Activated CD4-positive, alpha-beta memory T cell treated with anti-CD3 and anti-CD28 coated beads for 36 hours (primary cell): ENCODE data around the gene CEP44. TPM values are rescaled to one million over a fixed set of nuclear protein-coding genes. Genes with fewer than 3 reads are reported as not detected.
"Not testable (repeated sequence)": the region's sequence is repeated elsewhere in the genome, so short reads cannot be mapped to it uniquely, and the experiment has no call there.

Experiments
- CTCF ChIA-PET: fragments of 350-600 bp; sonication (Branson Sonifier 250); formaldehyde crosslinking; loops from one replicate; lab custom pipeline; 2021; ENCODE audit warnings: antibody characterized with exemption, inconsistent platforms; lab: Charles Lee
- POLR2A ChIA-PET: fragments of 350-600 bp; sonication (Branson Sonifier 250); formaldehyde crosslinking; loops from one replicate; lab custom pipeline; 2021; ENCODE audit warnings: antibody characterized with exemption; lab: Charles Lee
- DNase-seq: peaks from one replicate; pipeline ENCODE4 v3.0.0-alpha.2; 2020
- H3K27ac Mint-ChIP-seq: one replicate; pipeline ENCODE4 v1.8.0; 2021; ENCODE audit warnings: mixed read lengths
- H3K27me3 Mint-ChIP-seq: one replicate; pipeline ENCODE4 v1.8.0; 2021; ENCODE audit warnings: mixed read lengths
- H3K36me3 Mint-ChIP-seq: one replicate; pipeline ENCODE4 v1.8.0; 2021; ENCODE audit warnings: mixed read lengths
- H3K4me1 Mint-ChIP-seq: one replicate; pipeline ENCODE4 v1.8.0; 2021; ENCODE audit warnings: low read depth, mixed read lengths
- H3K4me3 Mint-ChIP-seq: one replicate; pipeline ENCODE4 v1.8.0; 2021; ENCODE audit warnings: mild to moderate bottlenecking, mixed read lengths
- H3K9me3 Mint-ChIP-seq: one replicate; pipeline ENCODE4 v1.8.0; 2021; ENCODE audit warnings: mixed read lengths
- intact Hi-C: fragments of 100-400 bp; cut with micrococcal nuclease; formaldehyde crosslinking; loops from one replicate; pipeline ENCODE4 v1.15.1; 2023
- total RNA-seq, 2 experiments: library from RNA; stranded (reverse); gene quantifications; one replicate each; pipeline ENCODE4 v1.2.3, GENCODE V29; 2021

The CEP44 gene
- total RNA-seq, 2 experiments from 2014 or later: 29.3 to 30.1 TPM

DNA sequence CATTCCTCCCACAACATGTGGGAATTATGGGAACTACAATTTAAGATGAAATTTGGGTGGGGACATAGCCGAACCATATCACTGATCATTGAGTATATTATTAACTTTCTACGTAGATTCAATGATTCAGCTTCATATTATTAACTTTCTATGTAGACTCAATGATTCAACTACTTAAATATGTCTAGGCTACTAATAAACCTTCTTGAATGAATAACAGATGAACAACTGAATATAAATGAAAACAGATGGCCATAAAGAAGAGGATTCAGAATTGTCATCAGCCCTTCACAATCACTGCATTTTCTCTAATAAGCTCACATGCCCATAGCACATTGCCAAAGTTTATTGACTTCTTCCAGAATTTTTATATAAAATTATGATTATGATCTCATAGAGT, 57.0 kb downstream of the CEP44 start:
- POLR2A ChIA-PET: no interaction called here
- no peak overlapping the region for H3K4me3 Mint-ChIP-seq
- CTCF ChIA-PET: no interaction called here

DNA sequence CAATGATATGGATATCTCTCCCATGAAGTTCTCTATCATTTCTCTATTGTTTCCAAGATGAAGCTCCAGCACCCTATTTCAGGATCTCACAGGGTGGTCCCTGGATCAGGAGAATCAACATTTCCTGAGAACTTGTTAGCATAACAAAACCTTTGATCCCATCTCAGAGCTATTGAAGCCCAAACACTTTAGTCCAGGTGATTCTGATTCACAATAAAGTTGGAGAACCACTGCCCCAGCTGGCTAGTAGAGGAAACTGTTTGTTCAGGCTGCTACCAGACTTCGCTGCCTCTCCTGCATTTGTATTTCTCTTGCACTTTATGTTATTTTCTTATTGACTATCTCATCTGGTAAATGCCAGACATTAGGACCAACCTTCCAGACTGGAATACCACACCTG, 65.4 kb downstream of the CEP44 start:
- no peak for DNase-seq
- Mint-ChIP-seq H3K4me3 (no peak overlapping the region), H3K27me3 (peaks cover 18% of the 10 kb centered on the region), H3K27ac (no peak overlapping the region), H3K9me3 (peaks cover 10% of the 10 kb centered on the region), H3K4me1 (no peaks in the 10 kb centered on the region), H3K36me3 (peaks cover 4% of the 10 kb centered on the region)
- ChIA-PET CTCF (no interaction called here), POLR2A (no interaction called here)
- intact Hi-C loops: no loop called here

More for the DNA sequence above, 57.0 kb downstream of the CEP44 start:
- Mint-ChIP-seq H3K27me3 (peaks cover 10% of the 10 kb centered on the region), H3K9me3 (no peaks in the 10 kb centered on the region), H3K27ac (no peak overlapping the region), H3K36me3 (no peaks in the 10 kb centered on the region), H3K4me1 (no peaks in the 10 kb centered on the region)
- intact Hi-C loops: no loop called here
- no peak for DNase-seq

DNA sequence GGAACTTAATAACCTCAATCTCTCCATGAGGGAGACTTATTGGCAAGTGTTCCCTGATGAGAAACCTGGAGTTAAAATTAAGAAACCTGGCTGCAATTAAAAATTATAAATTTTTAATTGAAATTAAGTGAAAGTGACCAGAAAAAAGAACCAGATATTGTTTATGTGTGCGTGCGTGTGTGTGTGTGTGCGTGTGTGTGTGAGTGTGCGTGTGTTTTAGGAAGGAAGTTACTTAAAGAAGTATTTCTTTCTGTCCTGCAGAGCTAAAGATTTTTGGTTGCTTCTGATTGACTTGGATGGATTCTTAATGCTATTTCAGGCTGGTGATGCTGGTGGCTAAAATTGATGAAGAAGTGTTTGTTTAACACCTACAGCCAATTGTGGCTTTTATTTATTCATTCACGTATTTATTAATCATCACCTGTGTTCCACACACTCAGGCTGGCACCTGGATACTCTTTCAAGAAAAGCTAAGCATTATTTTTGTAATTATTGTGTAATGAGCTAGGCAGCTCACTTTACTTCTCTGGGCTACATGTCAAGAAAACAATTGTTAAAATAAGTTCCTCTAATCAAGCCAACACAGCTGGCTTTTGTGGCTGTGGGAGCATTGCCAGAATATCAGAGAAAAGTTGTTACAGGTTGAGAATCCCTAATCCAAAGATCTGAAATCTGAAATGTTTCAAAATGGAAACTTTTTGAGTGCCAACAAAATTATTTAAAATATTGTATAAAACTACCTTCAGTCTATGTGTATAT, 68.5 kb downstream of the CEP44 start:
- ChIA-PET POLR2A (interaction anchor here (0.9 kb wide), 1 partner anchor 141 kb away, joined by 3 read pairs; no protein-coding TSS in a partner anchor), CTCF (no interaction called here)
- Mint-ChIP-seq H3K36me3 (peaks cover 4% of the 10 kb centered on the region), H3K27ac (no peak overlapping the region), H3K4me3 (no peak overlapping the region), H3K4me1 (no peaks in the 10 kb centered on the region), H3K27me3 (peaks cover 13% of the 10 kb centered on the region), H3K9me3 (peaks cover 10% of the 10 kb centered on the region)
- no peak for DNase-seq
- intact Hi-C loops: no loop called here

DNA sequence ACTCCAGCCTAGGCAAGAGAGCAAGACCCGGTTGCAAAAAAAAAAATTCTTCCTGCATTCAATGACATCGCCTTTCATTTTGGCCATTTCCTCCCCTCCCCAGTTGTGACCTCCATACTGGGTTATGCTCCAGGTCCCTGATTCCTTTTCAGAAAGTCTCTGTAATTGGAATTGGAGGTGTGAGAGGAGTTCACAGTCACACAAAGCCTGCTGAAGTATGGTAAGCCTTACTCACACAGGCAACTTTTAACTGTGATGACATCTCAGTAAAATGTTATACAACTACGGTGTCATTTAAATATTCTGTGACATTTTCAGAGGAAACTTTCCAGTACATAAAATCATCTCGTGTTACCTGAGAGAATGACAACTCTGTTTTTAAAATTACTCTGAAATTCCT, 73.6 kb downstream of the CEP44 start:
- H3K4me3 Mint-ChIP-seq: no peak overlapping the region
- DNase-seq: no peak
- no peaks in the 10 kb centered on the region for H3K9me3 Mint-ChIP-seq
- intact Hi-C loops: no loop called here
- ChIA-PET CTCF (no interaction called here), POLR2A (no interaction called here)
- H3K27me3 Mint-ChIP-seq: peaks cover 20% of the 10 kb centered on the region
- no peak overlapping the region for H3K27ac Mint-ChIP-seq
- H3K4me1 Mint-ChIP-seq: peaks cover 5% of the 10 kb centered on the region
- H3K36me3 Mint-ChIP-seq: no peaks in the 10 kb centered on the region

DNA sequence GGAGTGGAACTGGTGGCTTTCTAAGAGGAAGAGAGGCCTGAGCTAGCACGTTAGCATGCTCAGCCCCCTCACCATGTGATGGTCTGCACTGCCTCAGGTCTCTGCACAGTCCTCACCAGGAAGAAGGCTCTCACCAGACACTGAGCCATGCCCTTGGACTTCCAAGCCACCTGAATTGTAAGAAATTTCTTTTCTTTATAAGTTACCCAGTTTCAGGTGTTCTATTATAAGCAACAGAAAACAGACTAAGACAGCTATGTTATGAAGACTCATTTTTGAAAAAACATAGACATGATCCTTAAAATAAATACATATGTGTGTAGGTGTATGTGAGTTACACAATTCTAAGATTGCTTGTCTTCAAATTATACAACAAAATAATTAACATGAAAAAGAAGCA, 74.7 kb downstream of the CEP44 start:
- intact Hi-C loops: loop anchor here (1.0 kb wide), 1 partner anchor 75 kb away; the partner anchor contains the start of genes CEP44 and FBXO8
- Mint-ChIP-seq H3K27ac (no peak overlapping the region), H3K27me3 (peaks cover 18% of the 10 kb centered on the region), H3K36me3 (no peaks in the 10 kb centered on the region), H3K9me3 (no peaks in the 10 kb centered on the region), H3K4me1 (peaks cover 5% of the 10 kb centered on the region), H3K4me3 (no peak overlapping the region)
- CTCF ChIA-PET: interaction anchor here (1.1 kb wide), 1 partner anchor 274 kb away, joined by 3 read pairs; no protein-coding TSS in a partner anchor
- no peak for DNase-seq
- POLR2A ChIA-PET: no interaction called here

DNA sequence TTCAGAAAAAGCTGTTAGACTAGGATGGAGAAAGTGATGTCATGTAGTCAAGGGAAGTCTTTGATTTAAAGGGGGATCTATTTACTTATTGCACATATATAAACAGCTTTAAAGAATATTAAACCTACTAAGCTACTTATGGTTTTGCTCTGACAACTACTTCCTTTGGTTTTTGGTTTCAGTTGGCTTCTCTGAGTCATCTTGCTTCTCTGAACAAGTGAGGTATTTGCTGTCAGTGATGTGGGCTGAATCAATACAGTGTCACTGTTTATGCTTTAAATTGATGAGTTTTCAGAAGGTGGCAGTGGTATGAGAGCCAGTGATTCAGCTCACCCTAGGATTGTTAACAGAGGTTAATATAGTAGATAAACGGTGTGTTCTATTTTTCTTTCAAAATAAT, 75.1 kb downstream of the CEP44 start:
- Mint-ChIP-seq H3K36me3 (no peaks in the 10 kb centered on the region), H3K9me3 (no peaks in the 10 kb centered on the region), H3K27me3 (peaks cover 16% of the 10 kb centered on the region), H3K4me1 (peaks cover 5% of the 10 kb centered on the region), H3K27ac (no peak overlapping the region), H3K4me3 (no peak overlapping the region)
- intact Hi-C loops: loop anchor here (1.0 kb wide), 2 partner anchors 76 to 348 kb away; partner anchors contain the start of genes CEP44 and FBXO8
- CTCF ChIA-PET: interaction anchor here (1.1 kb wide), 1 partner anchor 273 kb away, joined by 3 read pairs; no protein-coding TSS in a partner anchor
- no peak for DNase-seq
- POLR2A ChIA-PET: no interaction called here

DNA sequence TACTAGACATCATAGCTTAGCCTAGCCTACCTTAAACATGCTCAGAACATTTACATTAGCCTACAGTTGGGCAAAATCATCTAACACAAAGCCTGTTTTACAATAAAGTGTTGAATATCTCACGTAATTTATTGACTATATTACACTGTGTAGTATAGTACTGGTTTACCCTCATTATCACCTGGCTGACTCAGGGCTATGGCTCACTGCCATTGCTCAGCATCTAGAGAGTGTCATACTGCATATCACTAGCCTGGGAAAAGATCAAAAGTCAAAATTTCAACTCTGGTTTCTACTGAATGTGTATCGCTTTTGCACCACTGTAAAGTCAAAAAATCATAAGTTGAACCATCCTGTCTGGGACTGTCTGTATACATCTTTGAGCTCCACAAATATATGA, 78.6 kb downstream of the CEP44 start:
- Mint-ChIP-seq H3K36me3 (no peaks in the 10 kb centered on the region), H3K4me3 (no peak overlapping the region), H3K27ac (no peak overlapping the region), H3K4me1 (peaks cover 5% of the 10 kb centered on the region), H3K9me3 (peaks cover under 1% of the 10 kb centered on the region), H3K27me3 (peaks cover 11% of the 10 kb centered on the region)
- DNase-seq: no peak
- POLR2A ChIA-PET: no interaction called here
- CTCF ChIA-PET: interaction anchor here (1.2 kb wide), 1 partner anchor 270 kb away, joined by 4 read pairs; no protein-coding TSS in a partner anchor
- intact Hi-C loops: no loop called here

DNA sequence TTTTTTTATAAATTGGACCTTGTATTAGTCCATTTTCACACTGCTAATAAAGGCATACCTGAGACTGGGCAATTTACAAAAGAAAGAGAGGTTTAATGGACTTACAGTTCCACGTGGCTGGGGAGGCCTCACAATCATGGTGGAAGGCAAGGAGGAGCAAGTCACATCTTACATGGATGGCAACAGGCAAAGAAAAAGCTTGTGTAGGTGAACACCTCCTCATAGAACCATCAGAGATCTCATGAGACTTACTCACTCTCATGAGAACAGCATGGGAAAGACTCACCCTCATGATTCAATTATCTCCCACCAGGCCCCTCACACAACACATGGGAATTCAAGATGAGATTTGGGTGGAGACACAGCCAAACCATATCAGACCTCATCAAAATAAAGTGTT, 80.1 kb downstream of the CEP44 start:
- H3K36me3 Mint-ChIP-seq, DNase-seq, H3K27ac Mint-ChIP-seq, POLR2A ChIA-PET, H3K4me3 Mint-ChIP-seq, H3K9me3 Mint-ChIP-seq, H3K4me1 Mint-ChIP-seq: not testable (repeated sequence)
- CTCF ChIA-PET: interaction anchor here (0.6 kb wide), 2 partner anchors 10 to 511 kb away, joined by 3 read pairs; no protein-coding TSS in a partner anchor
- intact Hi-C loops: loop anchor here (2.0 kb wide), 1 partner anchor 351 kb away; no protein-coding TSS in a partner anchor
- H3K27me3 Mint-ChIP-seq: peaks cover 10% of the 10 kb centered on the region

DNA sequence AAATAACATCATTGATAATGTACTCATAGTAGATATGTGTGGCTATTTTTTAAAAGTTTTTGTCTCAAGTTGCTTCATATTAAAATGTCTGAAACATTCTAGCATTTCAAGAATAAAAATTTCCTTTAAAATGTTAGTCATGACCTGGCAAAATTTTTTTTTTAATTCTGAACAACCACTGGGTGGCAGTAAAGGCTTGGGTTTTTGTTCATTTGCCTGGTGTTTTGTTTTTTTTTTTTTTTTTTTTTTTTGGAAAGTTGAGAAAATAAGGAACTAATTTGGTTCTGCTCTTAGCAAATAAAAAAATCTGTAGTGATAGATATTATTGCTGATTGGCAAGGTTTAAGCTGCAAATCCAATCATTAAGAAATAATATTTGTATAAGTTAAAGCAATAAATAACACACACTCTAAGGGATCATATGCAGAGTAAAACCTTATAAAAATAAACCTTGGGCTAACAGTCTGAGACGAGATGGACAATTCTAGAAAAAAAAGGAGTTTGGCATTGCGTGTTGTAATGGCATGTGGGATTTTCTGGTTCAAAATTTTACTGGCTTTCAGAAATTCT, 81.4 kb downstream of the CEP44 start:
- no peaks in the 10 kb centered on the region for H3K36me3 Mint-ChIP-seq
- H3K27ac Mint-ChIP-seq: no peak overlapping the region
- no peak for DNase-seq
- H3K9me3 Mint-ChIP-seq: peaks cover 5% of the 10 kb centered on the region
- intact Hi-C loops: loop anchor here (2.0 kb wide), 1 partner anchor 350 kb away; no protein-coding TSS in a partner anchor
- CTCF ChIA-PET: interaction anchor here (1.5 kb wide), 1 partner anchor 348 kb away, joined by 4 read pairs; no protein-coding TSS in a partner anchor
- no peaks in the 10 kb centered on the region for H3K4me1 Mint-ChIP-seq
- POLR2A ChIA-PET: no interaction called here
- H3K27me3 Mint-ChIP-seq: peaks cover 8% of the 10 kb centered on the region
- no peak overlapping the region for H3K4me3 Mint-ChIP-seq

DNA sequence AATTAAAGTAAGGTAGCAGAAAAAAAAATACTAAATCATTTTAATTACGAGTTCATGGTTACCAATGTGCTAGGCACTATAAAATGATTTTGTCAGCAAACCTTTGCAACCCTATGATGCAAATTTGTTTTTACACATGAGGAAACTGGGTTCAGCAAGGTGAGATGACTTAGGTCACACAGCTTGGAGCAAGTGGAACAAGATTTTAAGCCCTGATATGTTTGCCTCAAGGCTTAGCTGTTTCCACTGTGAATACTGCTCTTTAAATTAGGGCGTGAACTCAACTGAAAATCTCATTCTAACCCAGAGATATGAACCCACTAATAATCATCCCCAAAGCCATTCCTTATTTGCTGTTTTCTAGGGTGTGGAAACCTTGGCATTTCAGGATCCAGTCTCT, 86.3 kb downstream of the CEP44 start:
- no peak for DNase-seq
- intact Hi-C loops: no loop called here
- CTCF ChIA-PET: no interaction called here

DNA sequence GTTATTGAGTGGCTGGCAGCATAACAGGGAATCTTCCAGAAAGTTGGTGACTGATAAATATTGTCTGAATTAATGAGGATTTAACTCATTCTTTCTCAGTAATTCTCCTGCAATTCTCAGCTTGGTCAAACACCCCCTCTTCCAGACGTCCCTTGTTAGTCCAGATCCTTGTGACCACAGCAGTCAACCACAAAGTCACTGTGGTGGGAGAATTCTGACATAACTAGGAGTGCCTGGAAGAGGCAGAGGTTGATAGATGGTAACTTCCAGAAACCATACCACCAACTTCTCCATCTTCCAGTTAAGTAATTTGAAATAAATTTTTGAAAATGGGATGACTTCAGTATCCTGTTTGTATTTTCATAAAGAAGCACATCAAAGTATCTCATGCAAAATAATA, 90.1 kb downstream of the CEP44 start:
- Mint-ChIP-seq H3K27ac (no peak overlapping the region), H3K4me3 (no peak overlapping the region), H3K36me3 (no peaks in the 10 kb centered on the region), H3K9me3 (no peaks in the 10 kb centered on the region), H3K27me3 (peaks cover 10% of the 10 kb centered on the region), H3K4me1 (no peaks in the 10 kb centered on the region)
- CTCF ChIA-PET: interaction anchor here (0.6 to 1.3 kb wide), 3 partner anchors 10 to 762 kb away, joined by 3 to 4 read pairs (median 3); no protein-coding TSS in a partner anchor
- intact Hi-C loops: no loop called here
- POLR2A ChIA-PET: no interaction called here
- DNase-seq: no peak

More for the DNA sequence above, 86.3 kb downstream of the CEP44 start:
- POLR2A ChIA-PET: no interaction called here
- H3K27ac Mint-ChIP-seq: no peak overlapping the region
- H3K27me3 Mint-ChIP-seq: no peaks in the 10 kb centered on the region
- H3K36me3 Mint-ChIP-seq: no peaks in the 10 kb centered on the region
- no peak overlapping the region for H3K4me3 Mint-ChIP-seq
- H3K4me1 Mint-ChIP-seq: no peaks in the 10 kb centered on the region
- H3K9me3 Mint-ChIP-seq: peaks cover 5% of the 10 kb centered on the region

DNA sequence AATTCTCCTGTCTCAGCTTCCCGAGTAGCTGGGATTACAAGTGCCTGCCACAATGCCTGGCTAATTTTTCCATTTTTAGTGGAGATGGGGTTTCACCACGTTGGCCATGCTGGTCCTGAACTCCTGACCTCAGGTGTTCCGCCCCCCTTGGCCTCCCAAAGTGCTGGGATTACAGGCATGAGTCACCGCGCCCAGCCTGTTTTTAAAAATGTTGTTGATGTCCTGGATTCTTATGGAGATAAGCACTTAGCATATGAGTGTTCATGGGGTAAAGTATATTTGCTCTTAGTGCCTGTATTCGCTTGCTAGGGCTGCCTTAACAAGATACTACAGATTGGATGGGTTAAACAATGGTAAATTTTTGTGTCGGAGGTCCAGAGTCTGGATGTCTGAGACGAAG, 91.7 kb downstream of the CEP44 start:
- no peaks in the 10 kb centered on the region for H3K36me3 Mint-ChIP-seq
- no peaks in the 10 kb centered on the region for H3K9me3 Mint-ChIP-seq
- no peaks in the 10 kb centered on the region for H3K4me1 Mint-ChIP-seq
- peaks cover 10% of the 10 kb centered on the region for H3K27me3 Mint-ChIP-seq
- no peak for DNase-seq
- intact Hi-C loops: no loop called here
- CTCF ChIA-PET: no interaction called here
- H3K4me3 Mint-ChIP-seq: no peak overlapping the region
- POLR2A ChIA-PET: no interaction called here
- no peak overlapping the region for H3K27ac Mint-ChIP-seq
